Panc1 (cell line): ENCODE measurements around the gene TMOD1. TPM values are rescaled to one million over a fixed set of nuclear protein-coding genes. Genes with fewer than 3 reads are reported as not detected.

Experiments used
- ATAC-seq: fragments of 200-7000 bp; cut with Tn5 transposase; 2 replicates; pipeline ENCODE4 v1.9.1; 2020; ENCODE audit warnings: mild to moderate bottlenecking, moderate library complexity
- BruUV-seq: library from RNA; stranded (reverse); fragments of 400-500 nt; replicated peaks from 2 replicates; lab custom pipeline; 2021; lab: Mats Ljungman, UMichigan
- CTCF ChIA-PET: fragments of 300-600 bp; sonication (Branson Sonifier 250); formaldehyde crosslinking; loops from one replicate; lab custom pipeline; 2022; ENCODE audit warnings: antibody characterized with exemption; lab: Charles Lee
- POLR2A ChIA-PET: fragments of 300-600 bp; sonication (Branson Sonifier 250); formaldehyde crosslinking; loops from one replicate; lab custom pipeline; 2022; ENCODE audit warnings: antibody characterized with exemption; lab: Charles Lee
- DNase-seq: peaks from one replicate; pipeline ENCODE4 v3.0.0-alpha.2; 2010; ENCODE audit warnings: low read depth, low spot score
- H3K27ac ChIP-seq: 2 replicates; pipeline ENCODE4 v1.5.1; 2011; ENCODE audit warnings: mild to moderate bottlenecking, low read length, inconsistent platforms
- H3K27me3 ChIP-seq: fragments of 200-500 bp; sonication (Bioruptor generic); 2 replicates; pipeline ENCODE4 v1.6.0; 2014; ENCODE audit warnings: low read length, inconsistent platforms; ENCODE audit not compliant: control insufficient read depth, insufficient read depth
- H3K36me3 ChIP-seq: fragments of 200-500 bp; sonication (Bioruptor generic); 2 replicates; pipeline ENCODE4 v1.5.1; 2014; ENCODE audit warnings: inconsistent platforms, mild to moderate bottlenecking, low read length, moderate library complexity; ENCODE audit not compliant: control insufficient read depth, insufficient read depth
- H3K4me1 ChIP-seq: 2 replicates; pipeline ENCODE4 v1.5.1; 2011; ENCODE audit warnings: inconsistent platforms, mild to moderate bottlenecking, low read length, moderate library complexity; ENCODE audit not compliant: control insufficient read depth, insufficient read depth
- H3K4me3 ChIP-seq, 2 experiments: 2 replicates each; pipeline ENCODE4 v1.5.1; 2011 to 2012; ENCODE audit warnings: low read depth in 2 of 2, low read length in 2 of 2, mild to moderate bottlenecking in 2 of 2, inconsistent platforms in 1 of 2, moderate library complexity in 1 of 2
- H3K9me3 ChIP-seq: fragments of 200-500 bp; sonication (Bioruptor generic); 2 replicates; pipeline ENCODE4 v1.5.1; 2014; ENCODE audit warnings: low read depth, mild to moderate bottlenecking, inconsistent platforms, low read length, moderate library complexity; ENCODE audit not compliant: control insufficient read depth, insufficient read depth
- CTCF ChIP-seq: fragments of 450-650 bp; IDR thresholded peaks from 2 replicates; pipeline ENCODE4 v1.5.1; 2017; ENCODE audit warnings: mild to moderate bottlenecking
- POLR2AphosphoS5 ChIP-seq: IDR thresholded peaks from 2 replicates; pipeline ENCODE4 v1.6.1; 2012; ENCODE audit warnings: mild to moderate bottlenecking, low read depth, low read length, moderate library complexity
- SIN3A ChIP-seq: IDR thresholded peaks from 2 replicates; pipeline ENCODE4 v1.6.1; 2012; ENCODE audit warnings: low read depth, mild to moderate bottlenecking, low read length, moderate library complexity, borderline replicate concordance; ENCODE audit not compliant: insufficient read depth
- TCF7L2 ChIP-seq: IDR thresholded peaks from 2 replicates; pipeline ENCODE4 v1.6.1; 2011; ENCODE audit warnings: mild to moderate bottlenecking, low read depth, low read length, inconsistent platforms
- in situ Hi-C: cut with HindIII; loops from 2 replicates; pipeline ENCODE4 v1.10.0; 2016; ENCODE audit warnings: low sequenced_read_pairs, low pct_unique_long_range_greater_than_20kb
- intact Hi-C: fragments of 100-400 bp; cut with micrococcal nuclease; formaldehyde crosslinking; loops from one replicate; pipeline ENCODE4 v1.10.0; 2022; ENCODE audit not compliant: unreplicated experiment
- total RNA-seq: library from RNA; stranded (reverse); gene quantifications from one replicate; pipeline ENCODE4 v1.2.1, GENCODE V29; 2021; ENCODE audit not compliant: unreplicated experiment
- TF ChIP-seq, protein P1 (sequence below), 2 experiments: IDR thresholded peaks; 2 replicates each; pipeline ENCODE4 v1.6.1; 2011 to 2012; ENCODE audit warnings: low read depth in 2 of 2, control low read depth in 1 of 2, low read length in 1 of 2, mild to moderate bottlenecking in 1 of 2, moderate library complexity in 1 of 2; ENCODE audit not compliant: insufficient read depth in 1 of 2

The TMOD1 gene
- total RNA-seq, 1 experiment from 2014 or later: 1.4 TPM

GRCh38 chr9:97556721-97557605, 55.5 kb downstream of the TMOD1 start:
- CTCF ChIA-PET: no interaction called here

GRCh38 chr9:97557606-97558095, 56.2 kb downstream of the TMOD1 start:
- Histone ChIP-seq H3K4me1 (no peaks in the 10 kb centered on the region), H3K4me3 (no peak overlapping the region), H3K36me3 (no peaks in the 10 kb centered on the region), H3K9me3 (no peaks in the 10 kb centered on the region), H3K27ac (no peak overlapping the region), H3K27me3 (no peaks in the 10 kb centered on the region)
- CTCF ChIA-PET: no interaction called here
- no TSS peak for BruUV-seq
- in situ Hi-C loops: no loop called here
- no peak for ATAC-seq
- intact Hi-C loops: no loop called here
- TF ChIP-seq CTCF (no peak), SIN3A (no peak), POLR2AphosphoS5 (no peak), TCF7L2 (no peak)
- TF ChIP-seq, protein P1, sequence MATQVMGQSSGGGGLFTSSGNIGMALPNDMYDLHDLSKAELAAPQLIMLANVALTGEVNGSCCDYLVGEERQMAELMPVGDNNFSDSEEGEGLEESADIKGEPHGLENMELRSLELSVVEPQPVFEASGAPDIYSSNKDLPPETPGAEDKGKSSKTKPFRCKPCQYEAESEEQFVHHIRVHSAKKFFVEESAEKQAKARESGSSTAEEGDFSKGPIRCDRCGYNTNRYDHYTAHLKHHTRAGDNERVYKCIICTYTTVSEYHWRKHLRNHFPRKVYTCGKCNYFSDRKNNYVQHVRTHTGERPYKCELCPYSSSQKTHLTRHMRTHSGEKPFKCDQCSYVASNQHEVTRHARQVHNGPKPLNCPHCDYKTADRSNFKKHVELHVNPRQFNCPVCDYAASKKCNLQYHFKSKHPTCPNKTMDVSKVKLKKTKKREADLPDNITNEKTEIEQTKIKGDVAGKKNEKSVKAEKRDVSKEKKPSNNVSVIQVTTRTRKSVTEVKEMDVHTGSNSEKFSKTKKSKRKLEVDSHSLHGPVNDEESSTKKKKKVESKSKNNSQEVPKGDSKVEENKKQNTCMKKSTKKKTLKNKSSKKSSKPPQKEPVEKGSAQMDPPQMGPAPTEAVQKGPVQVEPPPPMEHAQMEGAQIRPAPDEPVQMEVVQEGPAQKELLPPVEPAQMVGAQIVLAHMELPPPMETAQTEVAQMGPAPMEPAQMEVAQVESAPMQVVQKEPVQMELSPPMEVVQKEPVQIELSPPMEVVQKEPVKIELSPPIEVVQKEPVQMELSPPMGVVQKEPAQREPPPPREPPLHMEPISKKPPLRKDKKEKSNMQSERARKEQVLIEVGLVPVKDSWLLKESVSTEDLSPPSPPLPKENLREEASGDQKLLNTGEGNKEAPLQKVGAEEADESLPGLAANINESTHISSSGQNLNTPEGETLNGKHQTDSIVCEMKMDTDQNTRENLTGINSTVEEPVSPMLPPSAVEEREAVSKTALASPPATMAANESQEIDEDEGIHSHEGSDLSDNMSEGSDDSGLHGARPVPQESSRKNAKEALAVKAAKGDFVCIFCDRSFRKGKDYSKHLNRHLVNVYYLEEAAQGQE (IDR thresholded peaks at IDR 0.05; ENCODE audit: insufficient read depth in 1 of 2, low read depth in 2 of 2, low read length in 1 of 2): no peak
- POLR2A ChIA-PET: no interaction called here
- no peak for DNase-seq

More at GRCh38 chr9:97556721-97557605, 55.5 kb downstream of the TMOD1 start:
- H3K36me3 ChIP-seq: no peaks in the 10 kb centered on the region
- intact Hi-C loops (no loop called here), in situ Hi-C loops (no loop called here)
- H3K4me1 ChIP-seq: no peaks in the 10 kb centered on the region
- H3K27me3 ChIP-seq: no peaks in the 10 kb centered on the region
- no peak overlapping the region for H3K27ac ChIP-seq
- ATAC-seq: no peak; the same call in 1 of the 2 replicates
- BruUV-seq: no TSS peak
- DNase-seq: no peak
- H3K4me3 ChIP-seq: no peak overlapping the region
- POLR2A ChIA-PET: no interaction called here
- no peak for TF ChIP-seq POLR2AphosphoS5
- no peak for TF ChIP-seq SIN3A
- TF ChIP-seq TCF7L2: no peak
- TF ChIP-seq, protein P1 (IDR thresholded peaks at IDR 0.05; ENCODE audit: insufficient read depth in 1 of 2, low read depth in 2 of 2, low read length in 1 of 2): no peak
- no peak for TF ChIP-seq CTCF
- H3K9me3 ChIP-seq: no peaks in the 10 kb centered on the region
